ENCODE measurements around the gene EGLN2. TPM values are rescaled to one million over a fixed set of nuclear protein-coding genes. Genes with fewer than 3 reads are reported as not detected.
"Not testable (repeated sequence)": the region's sequence is repeated elsewhere in the genome, so short reads cannot be mapped to it uniquely, and the experiment has no call there.

Gene EGLN2
- total RNA-seq, 1 donor from 2014 or later, result 142 TPM

GRCh38 chr19:40819479-40820234 lies 20.7 kb downstream of the EGLN2 start:
- H3K4me3 Mint-ChIP-seq (ENCODE audit: unreplicated experiment); H3K4me1 Mint-ChIP-seq (ENCODE audit: low read depth, unreplicated experiment); H3K9me3 Mint-ChIP-seq (ENCODE audit: unreplicated experiment); H3K36me3 Mint-ChIP-seq (ENCODE audit: unreplicated experiment); H3K27me3 Mint-ChIP-seq (ENCODE audit: unreplicated experiment); DNase-seq: not testable (repeated sequence)
- peak overlapping the region; percentile 33 for H3K27ac Mint-ChIP-seq (ENCODE audit: unreplicated experiment)
- peak; percentile 95 for TF ChIP-seq CTCF (IDR thresholded peaks at IDR 0.05; ENCODE audit: partially characterized antibody, unreplicated experiment)

GRCh38 chr19:40822161-40822560 lies 23.2 kb downstream of the EGLN2 start:
- Mint-ChIP-seq H3K36me3 (ENCODE audit: unreplicated experiment) (peaks cover 6% of the 10 kb centered on the region), H3K4me3 (ENCODE audit: unreplicated experiment) (no peak overlapping the region), H3K27me3 (ENCODE audit: unreplicated experiment) (peaks cover 5% of the 10 kb centered on the region), H3K4me1 (ENCODE audit: low read depth, unreplicated experiment) (peaks cover 3% of the 10 kb centered on the region), H3K27ac (ENCODE audit: unreplicated experiment) (no peak overlapping the region), H3K9me3 (ENCODE audit: unreplicated experiment) (peaks cover 6% of the 10 kb centered on the region)
- no peak for DNase-seq
- TF ChIP-seq CTCF (IDR thresholded peaks at IDR 0.05; ENCODE audit: partially characterized antibody, unreplicated experiment), result no peak

GRCh38 chr19:40822704-40823553 lies 23.9 kb downstream of the EGLN2 start:
- not testable (repeated sequence) for H3K27me3 Mint-ChIP-seq (ENCODE audit: unreplicated experiment); H3K4me1 Mint-ChIP-seq (ENCODE audit: low read depth, unreplicated experiment); H3K9me3 Mint-ChIP-seq (ENCODE audit: unreplicated experiment); DNase-seq; H3K36me3 Mint-ChIP-seq (ENCODE audit: unreplicated experiment); H3K4me3 Mint-ChIP-seq (ENCODE audit: unreplicated experiment); H3K27ac Mint-ChIP-seq (ENCODE audit: unreplicated experiment)

GRCh38 chr19:40824916-40825315 lies 25.9 kb downstream of the EGLN2 start:
- H3K9me3 Mint-ChIP-seq (ENCODE audit: unreplicated experiment); H3K4me3 Mint-ChIP-seq (ENCODE audit: unreplicated experiment); H3K27ac Mint-ChIP-seq (ENCODE audit: unreplicated experiment); H3K36me3 Mint-ChIP-seq (ENCODE audit: unreplicated experiment); H3K27me3 Mint-ChIP-seq (ENCODE audit: unreplicated experiment); DNase-seq; H3K4me1 Mint-ChIP-seq (ENCODE audit: low read depth, unreplicated experiment): not testable (repeated sequence)

- not testable (repeated sequence) for H3K27ac Mint-ChIP-seq (ENCODE audit: unreplicated experiment); H3K4me1 Mint-ChIP-seq (ENCODE audit: low read depth, unreplicated experiment); H3K4me3 Mint-ChIP-seq (ENCODE audit: unreplicated experiment); H3K36me3 Mint-ChIP-seq (ENCODE audit: unreplicated experiment); H3K9me3 Mint-ChIP-seq (ENCODE audit: unreplicated experiment); DNase-seq; H3K27me3 Mint-ChIP-seq (ENCODE audit: unreplicated experiment)
Measured at GRCh38 chr19:40825460-40826095, 26.6 kb downstream of the EGLN2 start.

GRCh38 chr19:40826312-40826698 lies 27.3 kb downstream of the EGLN2 start:
- not testable (repeated sequence) for H3K4me1 Mint-ChIP-seq (ENCODE audit: low read depth, unreplicated experiment); H3K36me3 Mint-ChIP-seq (ENCODE audit: unreplicated experiment); H3K9me3 Mint-ChIP-seq (ENCODE audit: unreplicated experiment); H3K27me3 Mint-ChIP-seq (ENCODE audit: unreplicated experiment); DNase-seq; H3K27ac Mint-ChIP-seq (ENCODE audit: unreplicated experiment); H3K4me3 Mint-ChIP-seq (ENCODE audit: unreplicated experiment)

- DNase-seq; H3K27ac Mint-ChIP-seq (ENCODE audit: unreplicated experiment): not testable (repeated sequence)
Measured at GRCh38 chr19:40826699-40827385, 27.9 kb downstream of the EGLN2 start.

More at GRCh38 chr19:40826699-40827385, 27.9 kb downstream of the EGLN2 start:
- H3K4me1 Mint-ChIP-seq (ENCODE audit: low read depth, unreplicated experiment); H3K4me3 Mint-ChIP-seq (ENCODE audit: unreplicated experiment); H3K27me3 Mint-ChIP-seq (ENCODE audit: unreplicated experiment); H3K9me3 Mint-ChIP-seq (ENCODE audit: unreplicated experiment); H3K36me3 Mint-ChIP-seq (ENCODE audit: unreplicated experiment): not testable (repeated sequence)

All from glutamatergic neuron (in vitro differentiated cells).